Subcutaneous abdominal adipose tissue (tissue), 5 donors: ENCODE data around the gene DOCK1.

Source experiments
- H3K27ac ChIP-seq: one replicate; pipeline ENCODE4 v1.7.0; 2013; ENCODE audit warnings: low read depth, mild to moderate bottlenecking, inconsistent platforms, low read length, moderate library complexity
- H3K27me3 ChIP-seq, 5 donors: one replicate each; pipeline ENCODE4 v1.7.0; 2013; ENCODE audit warnings: low read length in 5 of 5, inconsistent platforms in 1 of 5; ENCODE audit not compliant: control insufficient read depth in 5 of 5, insufficient read depth in 4 of 5
- H3K36me3 ChIP-seq, 5 donors: one replicate each; pipeline ENCODE4 v1.7.0; 2013; ENCODE audit warnings: low read length in 5 of 5; ENCODE audit not compliant: control insufficient read depth in 5 of 5, insufficient read depth in 5 of 5
- H3K4me1 ChIP-seq, 5 donors: one replicate each; pipeline ENCODE4 v1.7.0; 2013; ENCODE audit warnings: low read length in 5 of 5, mild to moderate bottlenecking in 3 of 5, moderate library complexity in 1 of 5; ENCODE audit not compliant: control insufficient read depth in 5 of 5, insufficient read depth in 5 of 5
- H3K4me3 ChIP-seq, 5 donors: one replicate each; pipeline ENCODE4 v1.7.0; 2013; ENCODE audit warnings: low read length in 5 of 5, low read depth in 1 of 5
- H3K9ac ChIP-seq, 5 donors: one replicate each; pipeline ENCODE4 v1.7.0; 2013; ENCODE audit warnings: low read length in 5 of 5, mild to moderate bottlenecking in 4 of 5, moderate library complexity in 3 of 5
- H3K9me3 ChIP-seq, 5 donors: one replicate each; pipeline ENCODE4 v1.7.0; 2013; ENCODE audit warnings: low read length in 5 of 5; ENCODE audit not compliant: control insufficient read depth in 5 of 5
- donor health status: healthy.
- donor health status: healthy.
- donor health status: healthy.
- donor health status: healthy.
- donor health status: healthy.

DOCK1 gene

GRCh38 chr10:127423218-127423915, 518.1 kb downstream of the DOCK1 start:
- H3K9me3 ChIP-seq: peaks cover 0 to under 1% (median 0%) of the 10 kb centered on the region in 5 donors
- no peaks in the 10 kb centered on the region for H3K27me3 ChIP-seq
- no peak overlapping the region for H3K4me3 ChIP-seq
- H3K4me1 ChIP-seq: peaks cover 0 to 26% (median 15%) of the 10 kb centered on the region in 5 donors
- H3K27ac ChIP-seq: no peak overlapping the region
- peaks cover 4 to 77% (median 71%) of the 10 kb centered on the region in 5 donors for H3K36me3 ChIP-seq
- H3K9ac ChIP-seq: no peak overlapping the region

- Histone ChIP-seq H3K9me3 (peaks cover 0 to 5% (median 0%) of the 10 kb centered on the region in 5 donors), H3K4me1 (peaks cover 0 to 20% (median 9%) of the 10 kb centered on the region in 5 donors), H3K9ac (peak overlapping the region in 1 of 5 donors; percentile 36), H3K36me3 (peaks cover 4 to 74% (median 62%) of the 10 kb centered on the region in 5 donors), H3K4me3 (no peak overlapping the region), H3K27me3 (no peaks in the 10 kb centered on the region), H3K27ac (no peak overlapping the region)
Observed at GRCh38 chr10:127424594-127425264, 519.5 kb downstream of the DOCK1 start.

GRCh38 chr10:127426746-127427145, 521.5 kb downstream of the DOCK1 start:
- Histone ChIP-seq H3K27me3 (no peaks in the 10 kb centered on the region), H3K4me3 (no peak overlapping the region), H3K4me1 (peaks cover 0 to 20% (median 9%) of the 10 kb centered on the region in 5 donors), H3K9ac (no peak overlapping the region), H3K36me3 (peaks cover under 1 to 72% (median 51%) of the 10 kb centered on the region in 5 donors), H3K9me3 (peaks cover 0 to 5% (median 0%) of the 10 kb centered on the region in 5 donors), H3K27ac (no peak overlapping the region)

GRCh38 chr10:127427926-127428325, 522.7 kb downstream of the DOCK1 start:
- Histone ChIP-seq H3K36me3 (peaks cover 3 to 74% (median 50%) of the 10 kb centered on the region in 5 donors), H3K9ac (no peak overlapping the region), H3K27me3 (no peaks in the 10 kb centered on the region)

GRCh38 chr10:127428385-127428980, 523.3 kb downstream of the DOCK1 start:
- peaks cover 4 to 76% (median 50%) of the 10 kb centered on the region in 5 donors for H3K36me3 ChIP-seq
- H3K4me3 ChIP-seq: no peak overlapping the region
- H3K9ac ChIP-seq: no peak overlapping the region
- peaks cover 0 to 5% (median 0%) of the 10 kb centered on the region in 5 donors for H3K9me3 ChIP-seq
- H3K4me1 ChIP-seq: peaks cover 0 to 20% (median 9%) of the 10 kb centered on the region in 5 donors
- H3K27ac ChIP-seq: no peak overlapping the region
- no peaks in the 10 kb centered on the region for H3K27me3 ChIP-seq

More at GRCh38 chr10:127427926-127428325, 522.7 kb downstream of the DOCK1 start:
- H3K4me3 ChIP-seq: no peak overlapping the region
- H3K4me1 ChIP-seq: peaks cover 0 to 20% (median 9%) of the 10 kb centered on the region in 5 donors
- H3K9me3 ChIP-seq: peaks cover 0 to 5% (median 0%) of the 10 kb centered on the region in 5 donors
- no peak overlapping the region for H3K27ac ChIP-seq

GRCh38 chr10:127429601-127430312, 524.5 kb downstream of the DOCK1 start:
- H3K27ac ChIP-seq: no peak overlapping the region
- no peaks in the 10 kb centered on the region for H3K27me3 ChIP-seq
- no peak overlapping the region for H3K4me3 ChIP-seq
- H3K9me3 ChIP-seq: peaks cover 0 to 5% (median 0%) of the 10 kb centered on the region in 5 donors
- H3K9ac ChIP-seq: no peak overlapping the region
- H3K4me1 ChIP-seq: peaks cover 0 to 13% (median 6%) of the 10 kb centered on the region in 5 donors
- H3K36me3 ChIP-seq: peaks cover 4 to 73% (median 50%) of the 10 kb centered on the region in 5 donors

GRCh38 chr10:127431525-127431924, 526.3 kb downstream of the DOCK1 start:
- Histone ChIP-seq H3K36me3 (peaks cover 4 to 62% (median 42%) of the 10 kb centered on the region in 5 donors), H3K9me3 (peaks cover 0 to 5% (median 0%) of the 10 kb centered on the region in 5 donors), H3K27me3 (no peaks in the 10 kb centered on the region), H3K4me3 (no peak overlapping the region), H3K9ac (no peak overlapping the region), H3K27ac (no peak overlapping the region), H3K4me1 (no peaks in the 10 kb centered on the region)

GRCh38 chr10:127434006-127434405, 528.8 kb downstream of the DOCK1 start:
- no peaks in the 10 kb centered on the region for H3K4me1 ChIP-seq

GRCh38 chr10:127435246-127435645, 530.0 kb downstream of the DOCK1 start:
- no peaks in the 10 kb centered on the region for H3K9me3 ChIP-seq
- peaks cover 4 to 55% (median 41%) of the 10 kb centered on the region in 5 donors for H3K36me3 ChIP-seq
- no peak overlapping the region for H3K4me3 ChIP-seq
- no peaks in the 10 kb centered on the region for H3K4me1 ChIP-seq
- no peaks in the 10 kb centered on the region for H3K27me3 ChIP-seq
- H3K27ac ChIP-seq: no peak overlapping the region
- no peak overlapping the region for H3K9ac ChIP-seq

More at GRCh38 chr10:127434006-127434405, 528.8 kb downstream of the DOCK1 start:
- no peaks in the 10 kb centered on the region for H3K27me3 ChIP-seq
- no peak overlapping the region for H3K27ac ChIP-seq
- H3K9ac ChIP-seq: no peak overlapping the region
- peaks cover 4 to 54% (median 36%) of the 10 kb centered on the region in 5 donors for H3K36me3 ChIP-seq
- H3K9me3 ChIP-seq: no peaks in the 10 kb centered on the region
- no peak overlapping the region for H3K4me3 ChIP-seq
